ENCODE results near the gene SIGLEC9. TPM values are rescaled to one million over a fixed set of nuclear protein-coding genes. Genes with fewer than 3 reads are reported as not detected.

The SIGLEC9 gene
- total RNA-seq, 4 donors from 2014 or later: 1.2 to 3.1 (median 1.9) TPM

GRCh38 chr19:51094696-51095279 is 29.9 kb upstream of the SIGLEC9 start:
- peaks cover 21 to 31% of the 10 kb centered on the region in 2 donors for H3K4me1 ChIP-seq
- intact Hi-C loops (cut with DNase I): loop anchor here (5.0 kb wide), 1 partner anchor 72 kb away; no protein-coding TSS in a partner anchor
- no peak overlapping the region for H3K4me3 ChIP-seq (replicated peaks in 1 of 3)
- no peak overlapping the region for H3K27ac ChIP-seq
- TF ChIP-seq POLR2A (IDR thresholded peaks at IDR 0.05) (no peak), CTCF (IDR thresholded peaks at IDR 0.05) (peak; percentile 14 to 81 (median 68))
- no peaks in the 10 kb centered on the region for H3K9me3 ChIP-seq
- no peaks in the 10 kb centered on the region for H3K36me3 ChIP-seq
- DNase-seq: peak; percentile 56
- WGBS, 2 donors: 15 to 21% methylated on average over 14 to 15 of the region's 15 CpGs
- H3K27me3 ChIP-seq: no peaks in the 10 kb centered on the region

DNA sequence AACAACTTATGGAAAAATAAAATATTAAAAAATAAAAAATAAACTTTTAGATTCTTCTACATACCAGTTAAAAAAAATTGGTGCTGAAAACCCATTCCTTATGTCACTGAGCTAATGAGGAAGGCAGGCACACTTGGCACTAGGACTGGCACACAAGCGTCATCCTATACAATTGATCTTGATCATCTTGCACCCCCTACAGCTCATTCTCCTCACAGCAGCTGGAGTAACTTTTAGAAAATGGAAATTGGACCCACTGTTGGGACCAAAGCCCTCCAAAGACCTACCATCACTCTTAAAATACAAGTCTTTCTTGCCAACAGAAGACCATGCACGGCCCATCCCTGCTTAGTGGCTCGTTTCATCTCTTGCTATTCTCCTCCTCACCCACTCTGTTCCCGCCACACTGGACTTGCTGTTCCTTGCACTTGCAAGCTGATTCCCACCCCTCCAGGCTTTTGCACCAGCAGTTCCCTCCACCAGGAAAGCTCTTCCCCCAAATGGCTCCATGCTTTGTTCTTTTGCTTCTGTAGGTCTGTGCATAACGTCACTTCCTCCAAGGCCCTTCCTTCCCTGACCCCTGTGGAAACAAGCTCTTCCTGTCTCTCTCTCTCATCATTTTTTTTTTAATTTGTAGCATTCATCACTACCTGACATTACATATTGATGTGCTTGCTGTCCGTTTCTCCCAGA is 28.1 kb upstream of the SIGLEC9 start:
- no peak overlapping the region for H3K27ac ChIP-seq
- TF ChIP-seq POLR2A (IDR thresholded peaks at IDR 0.05): no peak
- TF ChIP-seq CTCF (IDR thresholded peaks at IDR 0.05): no peak
- H3K36me3 ChIP-seq: no peaks in the 10 kb centered on the region
- peaks cover 21 to 31% of the 10 kb centered on the region in 2 donors for H3K4me1 ChIP-seq
- no peaks in the 10 kb centered on the region for H3K9me3 ChIP-seq
- no peaks in the 10 kb centered on the region for H3K27me3 ChIP-seq
- no peak for DNase-seq
- intact Hi-C loops (cut with DNase I): loop anchor here (5.0 kb wide), 1 partner anchor 74 kb away; no protein-coding TSS in a partner anchor
- WGBS, 2 donors: 85 to 87% methylated on average over 6 of the region's 6 CpGs
- no peak overlapping the region for H3K4me3 ChIP-seq (replicated peaks in 1 of 3)

DNA sequence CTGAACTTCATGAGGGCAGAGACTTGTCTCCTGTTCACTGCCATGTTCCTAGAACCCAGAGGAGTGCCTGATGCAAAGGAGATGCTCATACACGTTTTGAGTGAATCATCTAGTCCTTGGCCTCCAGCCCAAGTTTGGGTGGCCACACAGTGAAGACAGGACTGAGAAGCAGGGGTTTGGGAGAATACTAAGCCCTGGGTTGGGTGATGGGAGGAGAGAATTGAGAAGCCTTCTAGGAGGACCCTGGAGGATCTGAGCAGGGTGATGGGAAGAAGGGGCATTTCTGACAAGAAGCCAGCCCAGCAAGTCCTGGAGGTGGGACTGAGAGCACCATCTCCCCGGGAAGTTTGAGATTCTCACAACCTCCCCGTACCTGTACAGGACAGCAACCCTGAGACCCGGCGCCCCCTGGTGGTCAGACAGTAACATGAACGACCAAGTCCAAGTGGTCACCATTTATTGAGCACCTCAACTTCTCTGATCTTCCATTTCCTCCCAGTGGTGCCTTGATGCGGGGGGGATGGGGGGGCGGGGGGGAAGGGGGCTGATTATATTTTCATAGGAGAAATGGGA is 27.5 kb upstream of the SIGLEC9 start:
- Histone ChIP-seq H3K9me3 (no peaks in the 10 kb centered on the region), H3K27me3 (no peaks in the 10 kb centered on the region), H3K27ac (no peak overlapping the region), H3K36me3 (peaks cover 0 to 5% of the 10 kb centered on the region in 2 donors), H3K4me1 (peaks cover 21 to 25% of the 10 kb centered on the region in 2 donors), H3K4me3 (replicated peaks in 1 of 3) (no peak overlapping the region)
- WGBS, 2 donors: 13 to 17% methylated on average over 7 to 8 of the region's 8 CpGs
- intact Hi-C loops (cut with DNase I): loop anchor here (5.0 kb wide), 1 partner anchor 75 kb away; no protein-coding TSS in a partner anchor
- DNase-seq: peak; percentile 49 to 75
- TF ChIP-seq POLR2A (IDR thresholded peaks at IDR 0.05) (no peak), CTCF (IDR thresholded peaks at IDR 0.05) (peak in 5 of 6 experiments; percentile 35 to 78 (median 50))

DNA sequence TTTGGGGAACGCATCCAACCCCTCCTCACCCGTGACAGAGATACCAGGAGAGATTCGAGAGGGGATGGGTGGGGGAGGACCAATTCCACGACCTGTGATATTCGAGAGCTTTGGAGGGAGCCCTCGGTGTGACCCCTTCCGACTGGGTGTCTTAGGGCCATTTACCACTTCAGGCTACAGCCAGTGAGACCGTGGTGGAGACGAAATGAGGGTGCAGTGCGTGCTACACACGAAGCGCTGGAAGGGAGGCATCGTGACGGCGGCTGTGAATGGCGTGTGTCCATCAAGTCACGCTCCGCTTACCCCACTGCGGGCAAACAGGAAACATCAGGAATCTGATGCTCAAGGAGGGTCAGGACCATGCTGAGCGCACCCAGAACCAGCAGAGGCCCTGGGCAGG is 26.9 kb upstream of the SIGLEC9 start:
- intact Hi-C loops (cut with DNase I): loop anchor here (5.0 kb wide), 1 partner anchor 75 kb away; no protein-coding TSS in a partner anchor
- TF ChIP-seq CTCF (IDR thresholded peaks at IDR 0.05) (no peak), POLR2A (IDR thresholded peaks at IDR 0.05) (no peak)
- no peak for DNase-seq

More for the DNA sequence above, 26.9 kb upstream of the SIGLEC9 start:
- Histone ChIP-seq H3K27ac (no peak overlapping the region), H3K36me3 (peaks cover 0 to 11% of the 10 kb centered on the region in 2 donors), H3K27me3 (no peaks in the 10 kb centered on the region), H3K9me3 (no peaks in the 10 kb centered on the region), H3K4me3 (replicated peaks in 1 of 3) (no peak overlapping the region), H3K4me1 (peaks cover 21 to 22% of the 10 kb centered on the region in 2 donors)
- WGBS, 2 donors: 81 to 84% methylated on average over 19 to 20 of the region's 20 CpGs
